ENCODE results near the gene ETV1.

The ETV1 gene

GRCh38 chr7:13984831-13985685 lies 4.4 kb downstream of the ETV1 start:
- Histone ChIP-seq H3K4me1 (ENCODE audit: control insufficient read depth, insufficient read depth, low read length) (peaks cover 33% of the 10 kb centered on the region), H3K4me3 (ENCODE audit: low read depth, low read length) (peak overlapping the region; percentile 14), H3K9me3 (ENCODE audit: control insufficient read depth, insufficient read depth, low read length) (no peaks in the 10 kb centered on the region), H3K9ac (ENCODE audit: low read depth, low read length) (no peak overlapping the region), H3K27me3 (ENCODE audit: control insufficient read depth, insufficient read depth, low read length) (no peaks in the 10 kb centered on the region), H3K36me3 (ENCODE audit: control insufficient read depth, insufficient read depth, low read length) (no peaks in the 10 kb centered on the region)

GRCh38 chr7:13984061-13984460 lies 5.4 kb downstream of the ETV1 start:
- no peaks in the 10 kb centered on the region for H3K27me3 ChIP-seq (ENCODE audit: control insufficient read depth, insufficient read depth, low read length)
- H3K4me3 ChIP-seq (ENCODE audit: low read depth, low read length): no peak overlapping the region
- no peak overlapping the region for H3K9ac ChIP-seq (ENCODE audit: low read depth, low read length)
- H3K36me3 ChIP-seq (ENCODE audit: control insufficient read depth, insufficient read depth, low read length): no peaks in the 10 kb centered on the region
- peaks cover 38% of the 10 kb centered on the region for H3K4me1 ChIP-seq (ENCODE audit: control insufficient read depth, insufficient read depth, low read length)
- no peaks in the 10 kb centered on the region for H3K9me3 ChIP-seq (ENCODE audit: control insufficient read depth, insufficient read depth, low read length)

GRCh38 chr7:13982940-13983677 lies 6.4 kb downstream of the ETV1 start:
- no peak overlapping the region for H3K9ac ChIP-seq (ENCODE audit: low read depth, low read length)
- peaks cover 42% of the 10 kb centered on the region for H3K4me1 ChIP-seq (ENCODE audit: control insufficient read depth, insufficient read depth, low read length)
- no peaks in the 10 kb centered on the region for H3K9me3 ChIP-seq (ENCODE audit: control insufficient read depth, insufficient read depth, low read length)
- H3K4me3 ChIP-seq (ENCODE audit: low read depth, low read length): no peak overlapping the region
- no peaks in the 10 kb centered on the region for H3K27me3 ChIP-seq (ENCODE audit: control insufficient read depth, insufficient read depth, low read length)
- H3K36me3 ChIP-seq (ENCODE audit: control insufficient read depth, insufficient read depth, low read length): no peaks in the 10 kb centered on the region

- Histone ChIP-seq H3K36me3 (ENCODE audit: control insufficient read depth, insufficient read depth, low read length) (no peaks in the 10 kb centered on the region), H3K9ac (ENCODE audit: low read depth, low read length) (no peak overlapping the region), H3K27me3 (ENCODE audit: control insufficient read depth, insufficient read depth, low read length) (no peaks in the 10 kb centered on the region), H3K4me1 (ENCODE audit: control insufficient read depth, insufficient read depth, low read length) (peaks cover 34% of the 10 kb centered on the region), H3K9me3 (ENCODE audit: control insufficient read depth, insufficient read depth, low read length) (no peaks in the 10 kb centered on the region), H3K4me3 (ENCODE audit: low read depth, low read length) (no peak overlapping the region)
These were observed 8.4 kb downstream of the ETV1 start for GRCh38 chr7:13981070-13981469.

GRCh38 chr7:13980474-13980873 lies 9.0 kb downstream of the ETV1 start:
- peaks cover 32% of the 10 kb centered on the region for H3K4me1 ChIP-seq (ENCODE audit: control insufficient read depth, insufficient read depth, low read length)
- no peak overlapping the region for H3K4me3 ChIP-seq (ENCODE audit: low read depth, low read length)
- H3K36me3 ChIP-seq (ENCODE audit: control insufficient read depth, insufficient read depth, low read length): no peaks in the 10 kb centered on the region
- no peak overlapping the region for H3K9ac ChIP-seq (ENCODE audit: low read depth, low read length)
- no peaks in the 10 kb centered on the region for H3K9me3 ChIP-seq (ENCODE audit: control insufficient read depth, insufficient read depth, low read length)
- no peaks in the 10 kb centered on the region for H3K27me3 ChIP-seq (ENCODE audit: control insufficient read depth, insufficient read depth, low read length)

- H3K9me3 ChIP-seq (ENCODE audit: control insufficient read depth, insufficient read depth, low read length): no peaks in the 10 kb centered on the region
- H3K27me3 ChIP-seq (ENCODE audit: control insufficient read depth, insufficient read depth, low read length): no peaks in the 10 kb centered on the region
- no peak overlapping the region for H3K4me3 ChIP-seq (ENCODE audit: low read depth, low read length)
- H3K9ac ChIP-seq (ENCODE audit: low read depth, low read length): no peak overlapping the region
- H3K36me3 ChIP-seq (ENCODE audit: control insufficient read depth, insufficient read depth, low read length): no peaks in the 10 kb centered on the region
- H3K4me1 ChIP-seq (ENCODE audit: control insufficient read depth, insufficient read depth, low read length): peaks cover 32% of the 10 kb centered on the region
These were observed 9.6 kb downstream of the ETV1 start for GRCh38 chr7:13979671-13980435.

GRCh38 chr7:13976594-13976993 lies 12.9 kb downstream of the ETV1 start:
- Histone ChIP-seq H3K4me3 (ENCODE audit: low read depth, low read length) (no peak overlapping the region), H3K36me3 (ENCODE audit: control insufficient read depth, insufficient read depth, low read length) (no peaks in the 10 kb centered on the region), H3K9me3 (ENCODE audit: control insufficient read depth, insufficient read depth, low read length) (no peaks in the 10 kb centered on the region)

GRCh38 chr7:13965077-13965476 lies 24.4 kb downstream of the ETV1 start:
- H3K27me3 ChIP-seq (ENCODE audit: control insufficient read depth, insufficient read depth, low read length): no peaks in the 10 kb centered on the region
- H3K9me3 ChIP-seq (ENCODE audit: control insufficient read depth, insufficient read depth, low read length): no peaks in the 10 kb centered on the region
- H3K4me3 ChIP-seq (ENCODE audit: low read depth, low read length): no peak overlapping the region
- no peak overlapping the region for H3K9ac ChIP-seq (ENCODE audit: low read depth, low read length)
- H3K36me3 ChIP-seq (ENCODE audit: control insufficient read depth, insufficient read depth, low read length): no peaks in the 10 kb centered on the region
- peaks cover 4% of the 10 kb centered on the region for H3K4me1 ChIP-seq (ENCODE audit: control insufficient read depth, insufficient read depth, low read length)

More at GRCh38 chr7:13976594-13976993, 12.9 kb downstream of the ETV1 start:
- Histone ChIP-seq H3K4me1 (ENCODE audit: control insufficient read depth, insufficient read depth, low read length) (peaks cover 22% of the 10 kb centered on the region), H3K27me3 (ENCODE audit: control insufficient read depth, insufficient read depth, low read length) (no peaks in the 10 kb centered on the region), H3K9ac (ENCODE audit: low read depth, low read length) (no peak overlapping the region)

GRCh38 chr7:13963925-13964324 lies 25.5 kb downstream of the ETV1 start:
- Histone ChIP-seq H3K4me3 (ENCODE audit: low read depth, low read length) (no peak overlapping the region), H3K4me1 (ENCODE audit: control insufficient read depth, insufficient read depth, low read length) (peaks cover 4% of the 10 kb centered on the region), H3K27me3 (ENCODE audit: control insufficient read depth, insufficient read depth, low read length) (no peaks in the 10 kb centered on the region), H3K9me3 (ENCODE audit: control insufficient read depth, insufficient read depth, low read length) (no peaks in the 10 kb centered on the region), H3K9ac (ENCODE audit: low read depth, low read length) (no peak overlapping the region), H3K36me3 (ENCODE audit: control insufficient read depth, insufficient read depth, low read length) (no peaks in the 10 kb centered on the region)

GRCh38 chr7:13955494-13955893 lies 34.0 kb downstream of the ETV1 start:
- Histone ChIP-seq H3K4me1 (ENCODE audit: control insufficient read depth, insufficient read depth, low read length) (no peaks in the 10 kb centered on the region), H3K27me3 (ENCODE audit: control insufficient read depth, insufficient read depth, low read length) (no peaks in the 10 kb centered on the region)

GRCh38 chr7:13953368-13953767 lies 36.1 kb downstream of the ETV1 start:
- H3K9ac ChIP-seq (ENCODE audit: low read depth, low read length): no peak overlapping the region
- H3K27me3 ChIP-seq (ENCODE audit: control insufficient read depth, insufficient read depth, low read length): no peaks in the 10 kb centered on the region
- peaks cover 3% of the 10 kb centered on the region for H3K4me1 ChIP-seq (ENCODE audit: control insufficient read depth, insufficient read depth, low read length)
- H3K9me3 ChIP-seq (ENCODE audit: control insufficient read depth, insufficient read depth, low read length): no peaks in the 10 kb centered on the region
- H3K4me3 ChIP-seq (ENCODE audit: low read depth, low read length): no peak overlapping the region
- H3K36me3 ChIP-seq (ENCODE audit: control insufficient read depth, insufficient read depth, low read length): no peaks in the 10 kb centered on the region

More at GRCh38 chr7:13955494-13955893, 34.0 kb downstream of the ETV1 start:
- H3K36me3 ChIP-seq (ENCODE audit: control insufficient read depth, insufficient read depth, low read length): no peaks in the 10 kb centered on the region
- no peaks in the 10 kb centered on the region for H3K9me3 ChIP-seq (ENCODE audit: control insufficient read depth, insufficient read depth, low read length)
- no peak overlapping the region for H3K4me3 ChIP-seq (ENCODE audit: low read depth, low read length)
- no peak overlapping the region for H3K9ac ChIP-seq (ENCODE audit: low read depth, low read length)
